Measurements from ENCODE around the gene CLTCL1. TPM values are rescaled to one million over a fixed set of nuclear protein-coding genes. Genes with fewer than 3 reads are reported as not detected.

Gene CLTCL1
- total RNA-seq, 1 experiment from 2014 or later, result 7.1 TPM

GRCh38 chr22:19289475-19290161 is 1.9 kb downstream of the CLTCL1 start (continued):
- no peak for TF ChIP-seq EZH2 (IDR thresholded peaks at IDR 0.05)
- TF ChIP-seq CEBPB (IDR thresholded peaks at IDR 0.05; ENCODE audit: low read depth), result no peak
- TF ChIP-seq TCF7L2 (IDR thresholded peaks at IDR 0.05; ENCODE audit: borderline replicate concordance, extremely low read depth, insufficient read depth, insufficient read length), result no peak

GRCh38 chr22:19287889-19288288 is 3.6 kb downstream of the CLTCL1 start:
- no peak for DNase-seq (ENCODE audit: low read depth, low spot score)
- Histone ChIP-seq H3K4me1 (ENCODE audit: control insufficient read depth in 1 of 2, insufficient read depth in 2 of 2, low read length in 2 of 2) (peaks cover 9 to 18% of the 10 kb centered on the region in 2 experiments), H3K4me3 (replicated peaks in 1 of 2; ENCODE audit: low read depth in 1 of 2, low read length in 2 of 2) (no peak overlapping the region), H3K36me3 (ENCODE audit: control insufficient read depth in 1 of 2, insufficient read depth in 2 of 2, low read length in 2 of 2) (no peaks in the 10 kb centered on the region), H2AFZ (ENCODE audit: low read depth, low read length, poor library complexity, severe bottlenecking) (no peak overlapping the region), H3K9me3 (ENCODE audit: control insufficient read depth in 1 of 2, insufficient read depth in 1 of 2, low read depth in 1 of 2, low read length in 2 of 2) (no peaks in the 10 kb centered on the region), H3K4me2 (ENCODE audit: low read length) (no peak overlapping the region), H3K27me3 (ENCODE audit: insufficient read depth, low read length) (no peaks in the 10 kb centered on the region), H3K79me2 (ENCODE audit: insufficient read depth, low read length) (no peaks in the 10 kb centered on the region), H3K9me2 (ENCODE audit: insufficient read depth) (no peaks in the 10 kb centered on the region), H3K27ac (ENCODE audit: low read depth, low read length) (no peak overlapping the region), H4K20me1 (ENCODE audit: insufficient read depth) (no peaks in the 10 kb centered on the region), H3K9ac (ENCODE audit: low read length) (no peak overlapping the region)
- TF ChIP-seq CTCF (IDR thresholded peaks at IDR 0.05 in 2 of 3, conservative IDR thresholded peaks at IDR 0.05 in 1 of 3; ENCODE audit: borderline replicate concordance in 1 of 3, insufficient read depth in 1 of 3, low read depth in 2 of 3, low read length in 2 of 3), result no peak
- TF ChIP-seq ZFX (IDR thresholded peaks at IDR 0.05), result no peak
- TF ChIP-seq CEBPB (IDR thresholded peaks at IDR 0.05; ENCODE audit: low read depth), result no peak
- no peak for TF ChIP-seq YY1 (IDR thresholded peaks at IDR 0.05; ENCODE audit: extremely low read depth, insufficient replicate concordance, low read depth, low read length)
- no peak for TF ChIP-seq CBX3 (IDR thresholded peaks at IDR 0.05; ENCODE audit: low read depth)
- no peak for TF ChIP-seq FOSL1 (IDR thresholded peaks at IDR 0.05; ENCODE audit: low read depth)
- no peak for TF ChIP-seq SRF (IDR thresholded peaks at IDR 0.05; ENCODE audit: low read depth)
- no peak for TF ChIP-seq EZH2phosphoT487 (IDR thresholded peaks at IDR 0.05; ENCODE audit: borderline replicate concordance)
- no peak for TF ChIP-seq SIN3A (IDR thresholded peaks at IDR 0.05; ENCODE audit: low read depth)
- no peak for TF ChIP-seq POLR2A (IDR thresholded peaks at IDR 0.05; ENCODE audit: borderline replicate concordance, extremely low read depth, insufficient read depth, insufficient read length)
- intact Hi-C loops (cut with micrococcal nuclease), result no loop called here
- CTCF ChIA-PET, result no interaction called here
- POLR2A ChIA-PET, result interaction anchor here (0.6 kb wide), 1 partner anchor 34 kb away, joined by 3 read pairs; no protein-coding TSS in a partner anchor
- no peak for ATAC-seq
- RAD21 ChIA-PET (ENCODE audit: low non-redundant PET in 1 of 2, low total read pairs in 2 of 2, uncharacterized antibody in 2 of 2, unreplicated experiment in 2 of 2), result no interaction called here
- BruUV-seq (replicated peaks), result no TSS peak
